Testis (tissue), 3 donors: ENCODE data around the gene LSR. TPM values are rescaled to one million over a fixed set of nuclear protein-coding genes. Genes with fewer than 3 reads are reported as not detected.

ENCODE experiments used
- DNase-seq: peaks from one replicate; pipeline ENCODE4 v3.0.0-alpha.2; 2019
- H3K27ac ChIP-seq, 2 donors: fragments of 200-600 bp; sonication (generic); one replicate each; pipeline ENCODE4 v1.5.1; 2019
- H3K27me3 ChIP-seq: fragments of 200-600 bp; sonication (generic); one replicate; pipeline ENCODE4 v1.5.1; 2019
- H3K36me3 ChIP-seq: fragments of 200-600 bp; sonication (generic); one replicate; pipeline ENCODE4 v1.5.1; 2017; ENCODE audit warnings: low read depth; ENCODE audit errors: missing control alignments
- H3K4me1 ChIP-seq: fragments of 200-600 bp; sonication (generic); one replicate; pipeline ENCODE4 v1.5.1; 2019
- H3K4me3 ChIP-seq, 2 donors: fragments of 200-600 bp; sonication (generic); one replicate each; pipeline ENCODE4 v1.5.1; 2017 to 2019
- H3K9me3 ChIP-seq: fragments of 200-600 bp; sonication (generic); one replicate; pipeline ENCODE4 v1.5.1; 2017
- POLR2A ChIP-seq: fragments of 450-650 bp; IDR thresholded peaks from one replicate; pipeline ENCODE4 v1.6.1; 2017; ENCODE audit warnings: antibody characterized with exemption, mild to moderate bottlenecking, moderate library complexity
- WGBS, 2 donors: methylation state at CpG; one replicate each; pipeline ENCODE4 v1.1.5; 2018; 5-methylcytosine and 5-hydroxymethylcytosine counted together
- intact Hi-C: fragments of 100-400 bp; cut with DNase I; formaldehyde crosslinking; loops from one replicate; pipeline ENCODE4 v1.15.1; 2023; ENCODE audit warnings: low total_unique reads
- polyA plus RNA-seq: library from polyadenylated mRNA; stranded (reverse); fragments of 350-450 nt; fragmentation: Illumina TruSeq; extraction: RNeasy Lipid Tissue Mini Kit (QIAGEN cat#74804); gene quantifications from one replicate; pipeline ENCODE4 v1.2.3, GENCODE V29; 2014; ENCODE audit warnings: low read depth, low replicate concordance; ENCODE audit not compliant: insufficient read depth
- total RNA-seq, 2 donors: library from RNA; depleted of rRNA; stranded (reverse); fragments of >200 nt; gene quantifications; one replicate each; pipeline ENCODE4 v1.2.3, GENCODE V29; 2016
- TF ChIP-seq, protein P1 (sequence below), 3 experiments: fragments of 450-650 bp in 2 of 3; fragments of 200-600 bp in 1 of 3; sonication (generic) in 1 of 3; IDR thresholded peaks; one replicate each; pipeline ENCODE4 v1.5.1; 2016 to 2019; ENCODE audit warnings: antibody characterized with exemption in 3 of 3, mild to moderate bottlenecking in 2 of 3, moderate library complexity in 1 of 3

The LSR gene
- total and polyA plus RNA-seq, 3 donors from 2014 or later, result 85.7 to 195 (median 154) TPM

DNA sequence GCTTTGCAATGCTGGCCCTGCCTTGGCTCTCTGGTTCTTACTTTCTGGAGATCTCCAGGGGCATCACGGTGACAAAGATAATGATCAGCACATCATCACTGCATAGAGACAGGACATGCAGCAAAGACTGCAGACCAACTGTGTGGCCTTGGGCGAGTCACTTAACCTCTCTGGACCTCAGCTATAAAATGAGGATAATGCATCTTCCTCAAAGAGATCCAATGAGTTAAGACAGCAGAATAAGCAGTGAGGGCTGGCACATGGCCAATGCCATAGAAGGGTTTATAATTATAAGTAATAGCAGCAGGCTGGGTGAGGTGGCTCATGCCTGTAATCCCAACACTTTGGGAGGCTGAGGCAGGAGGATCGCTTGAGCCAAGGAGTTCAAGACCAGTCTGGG, 45.5 kb downstream of the LSR start:
- Histone ChIP-seq H3K36me3 (no peaks in the 10 kb centered on the region), H3K9me3 (no peaks in the 10 kb centered on the region), H3K27ac (no peak overlapping the region), H3K4me1 (no peaks in the 10 kb centered on the region), H3K4me3 (no peak overlapping the region), H3K27me3 (no peaks in the 10 kb centered on the region)
- TF ChIP-seq, protein P1, sequence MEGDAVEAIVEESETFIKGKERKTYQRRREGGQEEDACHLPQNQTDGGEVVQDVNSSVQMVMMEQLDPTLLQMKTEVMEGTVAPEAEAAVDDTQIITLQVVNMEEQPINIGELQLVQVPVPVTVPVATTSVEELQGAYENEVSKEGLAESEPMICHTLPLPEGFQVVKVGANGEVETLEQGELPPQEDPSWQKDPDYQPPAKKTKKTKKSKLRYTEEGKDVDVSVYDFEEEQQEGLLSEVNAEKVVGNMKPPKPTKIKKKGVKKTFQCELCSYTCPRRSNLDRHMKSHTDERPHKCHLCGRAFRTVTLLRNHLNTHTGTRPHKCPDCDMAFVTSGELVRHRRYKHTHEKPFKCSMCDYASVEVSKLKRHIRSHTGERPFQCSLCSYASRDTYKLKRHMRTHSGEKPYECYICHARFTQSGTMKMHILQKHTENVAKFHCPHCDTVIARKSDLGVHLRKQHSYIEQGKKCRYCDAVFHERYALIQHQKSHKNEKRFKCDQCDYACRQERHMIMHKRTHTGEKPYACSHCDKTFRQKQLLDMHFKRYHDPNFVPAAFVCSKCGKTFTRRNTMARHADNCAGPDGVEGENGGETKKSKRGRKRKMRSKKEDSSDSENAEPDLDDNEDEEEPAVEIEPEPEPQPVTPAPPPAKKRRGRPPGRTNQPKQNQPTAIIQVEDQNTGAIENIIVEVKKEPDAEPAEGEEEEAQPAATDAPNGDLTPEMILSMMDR (IDR thresholded peaks at IDR 0.05), result no peak
- TF ChIP-seq POLR2A, result no peak
- intact Hi-C loops, result no loop called here
- DNase-seq, result no peak
- WGBS, 2 donors, result 81 to 89% methylated on average over 3 of the region's 3 CpGs

DNA sequence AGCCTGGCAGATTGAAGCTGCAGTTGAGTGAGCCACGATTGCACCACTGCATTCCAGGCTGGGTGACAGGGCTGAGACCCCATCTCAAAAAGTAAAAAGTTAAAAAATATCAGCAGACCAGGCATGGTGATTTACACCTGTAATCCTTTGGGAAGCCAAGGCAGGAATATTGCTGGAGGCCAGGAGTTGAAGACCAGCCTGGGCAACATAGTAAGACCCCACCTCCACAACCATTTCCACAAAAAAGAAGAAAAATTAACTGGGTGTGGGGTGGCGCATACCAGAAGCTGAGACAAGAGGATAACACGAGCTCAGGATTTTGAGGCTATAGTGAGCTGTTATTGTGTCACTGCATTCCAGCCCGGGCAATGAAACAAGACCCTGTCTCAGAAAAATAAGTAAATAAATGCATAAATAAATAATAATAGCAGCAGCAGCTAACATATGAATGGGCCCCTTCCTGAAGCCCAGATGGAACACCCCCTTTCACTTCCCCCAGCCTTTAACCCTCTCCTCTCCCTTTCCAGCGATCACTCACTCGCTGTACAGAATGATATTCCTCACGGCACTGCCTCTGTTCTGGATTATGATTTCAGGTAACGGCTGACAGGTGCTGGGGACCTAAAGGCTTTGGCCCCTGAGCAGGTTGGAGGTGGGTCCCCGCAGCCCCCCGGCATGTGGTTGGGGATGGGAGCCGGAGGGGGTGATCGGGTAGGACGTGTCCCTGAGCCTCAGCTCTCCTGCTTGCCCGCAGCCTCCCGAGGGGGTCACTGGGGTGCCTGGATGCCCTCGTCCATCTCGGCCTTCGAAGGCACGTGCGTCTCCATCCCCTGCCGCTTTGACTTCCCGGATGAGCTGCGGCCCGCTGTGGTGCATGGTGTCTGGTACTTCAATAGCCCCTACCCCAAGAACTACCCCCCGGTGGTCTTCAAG, 46.3 kb downstream of the LSR start:
- Histone ChIP-seq H3K9me3 (no peaks in the 10 kb centered on the region), H3K27ac (no peak overlapping the region), H3K4me1 (no peaks in the 10 kb centered on the region), H3K36me3 (no peaks in the 10 kb centered on the region), H3K27me3 (no peaks in the 10 kb centered on the region), H3K4me3 (no peak overlapping the region)
- no peak for TF ChIP-seq POLR2A
- TF ChIP-seq, protein P1 (IDR thresholded peaks at IDR 0.05), result no peak
- 75 to 80% methylated on average over 12 to 25 of the region's 25 CpGs for WGBS, 2 donors
- intact Hi-C loops, result no loop called here
- no peak for DNase-seq

DNA sequence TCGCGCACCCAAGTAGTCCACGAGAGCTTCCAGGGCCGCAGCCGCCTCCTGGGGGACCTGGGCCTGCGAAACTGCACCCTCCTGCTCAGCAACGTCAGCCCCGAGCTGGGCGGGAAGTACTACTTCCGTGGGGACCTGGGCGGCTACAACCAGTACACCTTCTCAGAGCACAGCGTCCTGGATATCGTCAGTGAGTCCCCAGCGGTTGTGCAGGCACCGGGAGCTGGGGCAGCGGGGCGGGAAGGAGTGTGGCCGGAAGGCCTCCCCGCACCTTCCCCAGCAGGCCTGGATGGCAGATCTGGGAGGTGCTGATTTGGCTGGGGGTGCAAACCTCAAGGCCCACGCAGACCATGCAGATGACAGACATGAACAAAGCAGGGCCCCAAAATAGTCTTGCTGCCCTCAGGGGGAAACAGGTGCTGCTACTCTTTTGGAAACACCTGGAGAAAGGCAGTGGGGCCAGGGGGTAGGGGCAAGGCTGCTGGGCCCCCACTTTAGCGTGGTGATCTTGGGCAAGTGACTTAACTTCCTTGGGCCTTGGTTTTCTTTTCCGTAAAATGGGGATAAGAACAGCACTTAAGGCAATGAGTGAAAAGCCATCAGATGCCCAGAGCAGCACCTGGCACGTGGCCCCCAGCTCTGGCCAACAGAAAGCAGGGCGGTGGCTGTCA, 47.1 kb downstream of the LSR start:
- H3K9me3 ChIP-seq, result no peaks in the 10 kb centered on the region
- no peak for TF ChIP-seq POLR2A
- TF ChIP-seq, protein P1 (IDR thresholded peaks at IDR 0.05), result no peak
- H3K27ac ChIP-seq, result no peak overlapping the region
- H3K27me3 ChIP-seq, result no peaks in the 10 kb centered on the region
- H3K36me3 ChIP-seq, result no peaks in the 10 kb centered on the region
- 67 to 78% methylated on average over 13 to 24 of the region's 24 CpGs for WGBS, 2 donors
- H3K4me1 ChIP-seq, result no peaks in the 10 kb centered on the region
- no peak overlapping the region for H3K4me3 ChIP-seq
- intact Hi-C loops, result no loop called here
- DNase-seq, result no peak

DNA sequence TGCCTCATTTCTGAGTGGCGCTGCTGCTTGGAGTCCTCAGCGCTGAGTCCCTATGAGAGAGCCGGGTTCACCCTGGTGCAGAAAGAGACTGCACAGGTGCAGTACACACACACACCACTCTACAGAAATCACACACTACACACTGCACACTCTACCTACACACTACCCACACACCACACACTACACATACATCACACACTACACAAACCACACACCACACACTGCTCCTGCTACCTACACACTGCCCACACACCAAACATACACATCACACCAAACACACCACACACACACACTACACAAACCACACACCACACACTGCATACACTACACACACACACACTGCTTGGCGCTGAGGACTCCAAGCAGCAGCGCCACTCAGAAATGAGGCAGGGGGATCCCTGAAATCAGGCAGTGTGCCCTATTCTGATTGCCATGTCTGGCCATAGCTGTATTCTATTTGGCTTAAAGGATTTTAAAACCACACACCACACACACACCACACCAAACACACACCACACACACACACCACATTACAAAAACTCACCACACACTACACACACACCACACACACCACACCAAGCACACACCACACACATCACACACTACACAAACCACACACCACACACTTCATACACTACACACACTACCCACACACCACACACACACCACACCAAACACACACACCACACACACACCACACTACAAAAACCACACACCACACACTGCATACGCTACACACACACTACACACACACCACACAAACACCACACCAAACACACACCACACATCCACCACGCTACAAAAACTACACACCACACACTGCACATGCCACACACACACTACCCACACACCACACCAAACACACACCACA, 48.1 kb downstream of the LSR start:
- no peaks in the 10 kb centered on the region for H3K36me3 ChIP-seq
- H3K27me3 ChIP-seq, result no peaks in the 10 kb centered on the region
- no peak overlapping the region for H3K4me3 ChIP-seq
- intact Hi-C loops, result no loop called here
- H3K4me1 ChIP-seq, result no peaks in the 10 kb centered on the region
- TF ChIP-seq, protein P1 (IDR thresholded peaks at IDR 0.05), result no peak
- TF ChIP-seq POLR2A, result no peak
- no peak overlapping the region for H3K27ac ChIP-seq
- DNase-seq, result no peak
- 94 to 95% methylated on average over 7 of the region's 7 CpGs for WGBS, 2 donors
- no peaks in the 10 kb centered on the region for H3K9me3 ChIP-seq
